ENCODE results near the gene HRH3. TPM values are rescaled to one million over a fixed set of nuclear protein-coding genes. Genes with fewer than 3 reads are reported as not detected.

Gene HRH3
- total RNA-seq, 1 donor from 2014 or later = not detected

DNA sequence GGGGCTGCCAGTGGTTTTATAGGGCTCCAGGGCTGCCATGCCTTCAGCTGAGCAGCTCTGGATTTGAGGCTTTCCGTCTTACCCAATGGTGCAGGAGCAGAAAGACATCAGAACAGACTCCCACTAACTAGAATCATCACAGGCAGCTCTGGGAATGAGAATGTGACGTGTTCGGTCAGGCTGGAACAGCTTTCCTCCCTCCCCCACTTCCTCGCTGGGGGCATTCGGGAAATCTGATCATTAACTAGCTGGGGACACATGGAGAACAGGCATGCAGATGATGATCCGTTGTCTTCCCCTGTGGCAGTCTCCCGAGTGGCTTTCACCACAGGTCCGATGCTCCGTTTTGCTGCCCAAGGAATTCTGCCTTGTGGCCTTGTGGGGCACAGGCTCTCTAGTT lies 42.8 kb downstream of the HRH3 start:
- TF ChIP-seq, protein P1, sequence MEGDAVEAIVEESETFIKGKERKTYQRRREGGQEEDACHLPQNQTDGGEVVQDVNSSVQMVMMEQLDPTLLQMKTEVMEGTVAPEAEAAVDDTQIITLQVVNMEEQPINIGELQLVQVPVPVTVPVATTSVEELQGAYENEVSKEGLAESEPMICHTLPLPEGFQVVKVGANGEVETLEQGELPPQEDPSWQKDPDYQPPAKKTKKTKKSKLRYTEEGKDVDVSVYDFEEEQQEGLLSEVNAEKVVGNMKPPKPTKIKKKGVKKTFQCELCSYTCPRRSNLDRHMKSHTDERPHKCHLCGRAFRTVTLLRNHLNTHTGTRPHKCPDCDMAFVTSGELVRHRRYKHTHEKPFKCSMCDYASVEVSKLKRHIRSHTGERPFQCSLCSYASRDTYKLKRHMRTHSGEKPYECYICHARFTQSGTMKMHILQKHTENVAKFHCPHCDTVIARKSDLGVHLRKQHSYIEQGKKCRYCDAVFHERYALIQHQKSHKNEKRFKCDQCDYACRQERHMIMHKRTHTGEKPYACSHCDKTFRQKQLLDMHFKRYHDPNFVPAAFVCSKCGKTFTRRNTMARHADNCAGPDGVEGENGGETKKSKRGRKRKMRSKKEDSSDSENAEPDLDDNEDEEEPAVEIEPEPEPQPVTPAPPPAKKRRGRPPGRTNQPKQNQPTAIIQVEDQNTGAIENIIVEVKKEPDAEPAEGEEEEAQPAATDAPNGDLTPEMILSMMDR (IDR thresholded peaks at IDR 0.05) = no peak
- H3K9me3 Mint-ChIP-seq (ENCODE audit: unreplicated experiment) = no peaks in the 10 kb centered on the region
- no peak overlapping the region for H3K27ac Mint-ChIP-seq (ENCODE audit: unreplicated experiment)
- no peak for DNase-seq (ENCODE audit: extremely low spot score, unreplicated experiment)
- H3K27me3 Mint-ChIP-seq (ENCODE audit: unreplicated experiment) = no peaks in the 10 kb centered on the region
- H3K4me3 Mint-ChIP-seq (ENCODE audit: unreplicated experiment) = no peak overlapping the region
- peaks cover 18% of the 10 kb centered on the region for H3K36me3 Mint-ChIP-seq (ENCODE audit: unreplicated experiment)
- H3K4me1 Mint-ChIP-seq (ENCODE audit: unreplicated experiment) = peaks cover 8% of the 10 kb centered on the region

DNA sequence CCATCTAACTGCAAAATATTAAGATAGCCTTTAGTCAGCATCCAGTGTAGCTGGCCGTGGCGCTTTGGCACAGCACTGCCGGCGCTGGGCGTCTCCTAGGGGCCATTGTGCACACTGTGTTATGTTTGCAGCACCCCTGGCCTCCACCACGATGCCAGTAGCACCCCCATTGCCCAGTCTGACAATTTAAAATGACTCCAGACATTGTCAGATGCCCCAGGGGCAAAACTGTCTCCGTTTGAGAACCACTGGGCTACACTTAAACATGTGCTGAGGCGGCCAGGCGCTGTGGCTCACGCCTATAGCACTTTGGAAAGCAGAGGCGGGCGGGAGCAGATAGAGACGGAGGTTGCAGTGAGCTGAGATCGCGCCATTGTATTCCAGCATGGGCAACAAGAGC lies 43.2 kb downstream of the HRH3 start:
- Mint-ChIP-seq H3K9me3 (ENCODE audit: unreplicated experiment) (no peaks in the 10 kb centered on the region), H3K4me3 (ENCODE audit: unreplicated experiment) (no peak overlapping the region), H3K36me3 (ENCODE audit: unreplicated experiment) (peaks cover 18% of the 10 kb centered on the region), H3K27me3 (ENCODE audit: unreplicated experiment) (no peaks in the 10 kb centered on the region), H3K4me1 (ENCODE audit: unreplicated experiment) (peaks cover 3% of the 10 kb centered on the region), H3K27ac (ENCODE audit: unreplicated experiment) (no peak overlapping the region)
- no peak for DNase-seq (ENCODE audit: extremely low spot score, unreplicated experiment)
- TF ChIP-seq, protein P1 (IDR thresholded peaks at IDR 0.05) = no peak

GRCh38 chr20:62175711-62176110 lies 44.4 kb downstream of the HRH3 start:
- H3K27me3 Mint-ChIP-seq (ENCODE audit: unreplicated experiment) = no peaks in the 10 kb centered on the region
- H3K9me3 Mint-ChIP-seq (ENCODE audit: unreplicated experiment) = no peaks in the 10 kb centered on the region
- H3K27ac Mint-ChIP-seq (ENCODE audit: unreplicated experiment) = no peak overlapping the region
- no peak for DNase-seq (ENCODE audit: extremely low spot score, unreplicated experiment)
- H3K4me1 Mint-ChIP-seq (ENCODE audit: unreplicated experiment) = no peaks in the 10 kb centered on the region
- no peak overlapping the region for H3K4me3 Mint-ChIP-seq (ENCODE audit: unreplicated experiment)
- peaks cover 20% of the 10 kb centered on the region for H3K36me3 Mint-ChIP-seq (ENCODE audit: unreplicated experiment)
- TF ChIP-seq, protein P1 (IDR thresholded peaks at IDR 0.05) = no peak

DNA sequence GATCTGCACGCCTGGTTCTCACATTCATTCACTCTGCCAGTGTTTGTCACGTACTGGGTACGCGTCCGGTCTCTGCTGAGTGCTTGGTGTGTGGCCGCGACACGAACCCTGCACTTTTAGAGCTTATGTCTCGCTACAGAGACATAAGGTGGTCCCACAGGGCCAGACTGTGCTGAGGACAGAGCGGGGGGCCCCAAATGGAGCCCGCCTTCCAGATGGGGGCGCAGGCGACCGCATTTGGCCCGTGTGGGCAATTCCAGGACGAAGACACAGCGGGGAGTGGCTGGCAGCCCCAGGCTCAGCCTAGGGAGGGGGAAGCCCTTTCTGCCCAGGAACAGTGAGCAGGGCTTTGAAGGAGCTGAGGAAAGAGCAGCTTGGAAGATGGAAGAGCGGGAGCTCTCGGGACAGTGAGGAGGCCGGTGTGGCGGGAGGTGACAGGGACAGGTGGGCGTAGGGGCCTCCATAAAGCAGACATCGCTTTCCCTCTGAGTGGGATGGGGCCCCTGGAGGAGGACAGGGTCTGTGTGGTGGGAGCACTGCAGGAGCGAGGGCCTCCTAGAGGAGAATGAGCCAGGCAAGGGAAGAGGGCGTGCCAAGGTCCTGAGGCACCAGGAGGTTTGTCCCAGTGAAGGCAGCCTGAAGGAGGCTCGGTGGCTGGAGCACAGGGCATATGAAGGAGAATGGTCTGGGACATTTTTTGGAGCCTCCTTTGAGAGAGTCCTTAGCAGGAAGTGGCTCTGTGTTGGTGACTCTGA lies 45.0 kb downstream of the HRH3 start:
- Mint-ChIP-seq H3K36me3 (ENCODE audit: unreplicated experiment) (peaks cover 20% of the 10 kb centered on the region), H3K9me3 (ENCODE audit: unreplicated experiment) (no peaks in the 10 kb centered on the region), H3K27me3 (ENCODE audit: unreplicated experiment) (no peaks in the 10 kb centered on the region), H3K4me1 (ENCODE audit: unreplicated experiment) (no peaks in the 10 kb centered on the region), H3K27ac (ENCODE audit: unreplicated experiment) (no peak overlapping the region), H3K4me3 (ENCODE audit: unreplicated experiment) (no peak overlapping the region)
- no peak for DNase-seq (ENCODE audit: extremely low spot score, unreplicated experiment)
- TF ChIP-seq, protein P1 (IDR thresholded peaks at IDR 0.05) = no peak

- Mint-ChIP-seq H3K4me1 (ENCODE audit: unreplicated experiment) (no peaks in the 10 kb centered on the region), H3K36me3 (ENCODE audit: unreplicated experiment) (peaks cover 19% of the 10 kb centered on the region), H3K27me3 (ENCODE audit: unreplicated experiment) (no peaks in the 10 kb centered on the region), H3K27ac (ENCODE audit: unreplicated experiment) (no peak overlapping the region), H3K9me3 (ENCODE audit: unreplicated experiment) (no peaks in the 10 kb centered on the region), H3K4me3 (ENCODE audit: unreplicated experiment) (no peak overlapping the region)
- no peak for DNase-seq (ENCODE audit: extremely low spot score, unreplicated experiment)
- TF ChIP-seq, protein P1 (IDR thresholded peaks at IDR 0.05) = no peak
Measured at GRCh38 chr20:62174021-62174804, 45.9 kb downstream of the HRH3 start.
